D721Med (cell line): ENCODE measurements around the gene VEGFA.

Source experiments
- DNase-seq: peaks from one replicate; pipeline ENCODE4 v3.0.0; 2011; ENCODE audit warnings: low spot score; ENCODE audit not compliant: insufficient read length
- FAIRE-seq: peaks from 2 replicates; lab custom pipeline; 2011; peaks lifted over from hg19 to GRCh38; lab: Jason Lieb, UNC
- TF ChIP-seq, protein P1 (sequence below): IDR thresholded peaks from 2 replicates; pipeline ENCODE4 v1.5.1; 2012; ENCODE audit warnings: mild to moderate bottlenecking, control low read depth; ENCODE audit not compliant: insufficient read depth; ENCODE audit errors: missing control alignments

The VEGFA gene

DNA sequence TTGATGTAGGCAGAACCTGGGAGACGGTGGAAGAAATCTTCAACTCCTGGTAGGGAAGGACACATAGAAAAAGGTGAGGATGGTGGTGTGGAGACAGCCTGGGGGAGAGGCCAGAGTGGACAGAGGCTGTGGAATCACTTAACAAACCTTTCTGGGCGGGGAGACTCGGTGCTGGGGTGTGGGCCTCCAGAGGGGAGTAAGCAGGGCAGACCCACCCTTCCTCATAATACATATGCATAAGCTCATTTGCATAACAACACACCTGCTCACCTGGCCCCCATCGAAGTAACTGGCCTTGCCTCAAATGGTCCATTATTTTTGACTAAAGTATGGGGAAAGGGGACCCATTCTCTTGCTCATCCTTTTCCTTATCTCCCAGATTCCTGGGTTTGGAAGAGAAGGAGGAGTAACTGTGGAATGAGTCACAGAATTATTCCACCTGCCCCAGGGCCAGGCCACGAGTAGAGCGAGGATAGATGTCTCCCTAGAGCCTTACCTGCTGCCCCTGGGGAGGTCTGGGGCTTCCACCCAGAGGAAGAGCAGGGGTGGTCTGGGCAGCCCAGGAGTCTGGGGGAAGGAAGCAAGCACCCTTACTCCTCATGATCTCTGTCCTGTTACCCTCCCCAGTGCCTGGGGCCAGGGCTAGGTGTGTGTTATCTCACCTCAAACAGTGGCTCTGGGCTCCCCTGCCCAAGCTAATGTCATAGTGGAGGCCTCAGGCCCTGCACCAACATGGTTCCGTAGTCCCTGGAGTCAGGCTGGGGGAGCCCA lies 10.7 kb upstream of the VEGFA start:
- TF ChIP-seq, protein P1, sequence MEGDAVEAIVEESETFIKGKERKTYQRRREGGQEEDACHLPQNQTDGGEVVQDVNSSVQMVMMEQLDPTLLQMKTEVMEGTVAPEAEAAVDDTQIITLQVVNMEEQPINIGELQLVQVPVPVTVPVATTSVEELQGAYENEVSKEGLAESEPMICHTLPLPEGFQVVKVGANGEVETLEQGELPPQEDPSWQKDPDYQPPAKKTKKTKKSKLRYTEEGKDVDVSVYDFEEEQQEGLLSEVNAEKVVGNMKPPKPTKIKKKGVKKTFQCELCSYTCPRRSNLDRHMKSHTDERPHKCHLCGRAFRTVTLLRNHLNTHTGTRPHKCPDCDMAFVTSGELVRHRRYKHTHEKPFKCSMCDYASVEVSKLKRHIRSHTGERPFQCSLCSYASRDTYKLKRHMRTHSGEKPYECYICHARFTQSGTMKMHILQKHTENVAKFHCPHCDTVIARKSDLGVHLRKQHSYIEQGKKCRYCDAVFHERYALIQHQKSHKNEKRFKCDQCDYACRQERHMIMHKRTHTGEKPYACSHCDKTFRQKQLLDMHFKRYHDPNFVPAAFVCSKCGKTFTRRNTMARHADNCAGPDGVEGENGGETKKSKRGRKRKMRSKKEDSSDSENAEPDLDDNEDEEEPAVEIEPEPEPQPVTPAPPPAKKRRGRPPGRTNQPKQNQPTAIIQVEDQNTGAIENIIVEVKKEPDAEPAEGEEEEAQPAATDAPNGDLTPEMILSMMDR: no peak
- FAIRE-seq (no peak), DNase-seq (no peak)

DNA sequence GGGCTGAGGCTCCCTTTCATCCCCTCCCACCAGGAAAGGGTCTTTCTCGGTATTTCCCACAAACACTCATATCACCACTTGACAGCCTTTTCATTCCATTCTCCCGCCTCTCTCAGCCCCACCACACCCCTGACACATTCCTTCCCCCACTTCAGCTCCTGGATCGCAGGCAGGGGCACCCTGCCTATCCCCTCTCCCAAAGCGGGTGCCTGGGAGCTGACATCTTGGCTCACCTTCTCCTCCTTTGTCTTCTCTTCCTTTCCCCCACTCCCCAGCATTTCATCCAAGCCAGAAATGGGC lies 10.2 kb upstream of the VEGFA start:
- FAIRE-seq (no peak), DNase-seq (no peak)
- TF ChIP-seq, protein P1: no peak

DNA sequence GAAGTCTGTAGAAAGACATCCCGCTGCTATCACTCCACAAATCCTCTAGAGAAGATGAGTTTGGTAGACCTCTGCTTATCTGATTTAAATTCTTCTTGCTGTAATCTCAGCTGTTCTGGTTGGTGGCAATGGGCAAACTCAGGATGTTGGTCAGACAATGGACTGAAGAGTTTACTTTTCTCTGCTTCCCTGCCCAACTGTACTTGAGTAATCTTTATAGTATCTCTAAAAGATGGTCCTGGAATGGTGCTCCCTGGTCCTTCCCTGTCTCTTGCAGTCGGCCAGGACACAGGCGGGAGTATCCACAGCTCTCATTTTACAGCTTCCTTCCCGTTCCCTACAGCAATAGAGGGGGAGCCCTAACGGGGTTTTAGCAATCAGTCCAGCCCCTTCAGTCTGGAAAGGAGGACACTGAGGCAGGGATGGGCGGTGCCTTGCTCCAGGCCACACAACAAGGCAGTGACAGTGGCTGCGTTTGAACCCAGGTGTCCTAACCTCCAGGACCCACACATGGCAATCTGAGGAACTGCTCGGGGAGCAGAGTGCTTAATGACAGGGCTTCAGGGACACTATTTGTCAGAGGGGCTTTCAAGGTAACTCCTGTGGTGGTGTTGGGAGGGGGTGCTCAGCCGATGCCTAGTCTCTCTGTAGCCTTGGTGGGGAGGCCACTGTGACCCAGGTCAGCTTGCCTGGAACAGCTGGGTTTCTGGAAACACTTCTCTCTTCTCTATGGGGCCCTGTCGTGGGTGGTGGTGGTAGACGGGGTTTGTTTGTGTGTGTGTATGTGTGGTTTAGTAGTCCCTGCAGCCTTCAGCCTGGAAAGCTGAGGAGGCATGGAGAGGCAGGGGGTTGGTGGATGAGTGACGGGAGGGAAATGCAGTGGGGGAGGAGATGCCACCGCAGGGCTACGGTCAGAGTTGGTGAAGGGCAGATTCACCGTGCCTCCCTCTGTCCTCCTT lies 9.5 kb upstream of the VEGFA start:
- TF ChIP-seq, protein P1: no peak
- no peak for DNase-seq
- FAIRE-seq: no peak

DNA sequence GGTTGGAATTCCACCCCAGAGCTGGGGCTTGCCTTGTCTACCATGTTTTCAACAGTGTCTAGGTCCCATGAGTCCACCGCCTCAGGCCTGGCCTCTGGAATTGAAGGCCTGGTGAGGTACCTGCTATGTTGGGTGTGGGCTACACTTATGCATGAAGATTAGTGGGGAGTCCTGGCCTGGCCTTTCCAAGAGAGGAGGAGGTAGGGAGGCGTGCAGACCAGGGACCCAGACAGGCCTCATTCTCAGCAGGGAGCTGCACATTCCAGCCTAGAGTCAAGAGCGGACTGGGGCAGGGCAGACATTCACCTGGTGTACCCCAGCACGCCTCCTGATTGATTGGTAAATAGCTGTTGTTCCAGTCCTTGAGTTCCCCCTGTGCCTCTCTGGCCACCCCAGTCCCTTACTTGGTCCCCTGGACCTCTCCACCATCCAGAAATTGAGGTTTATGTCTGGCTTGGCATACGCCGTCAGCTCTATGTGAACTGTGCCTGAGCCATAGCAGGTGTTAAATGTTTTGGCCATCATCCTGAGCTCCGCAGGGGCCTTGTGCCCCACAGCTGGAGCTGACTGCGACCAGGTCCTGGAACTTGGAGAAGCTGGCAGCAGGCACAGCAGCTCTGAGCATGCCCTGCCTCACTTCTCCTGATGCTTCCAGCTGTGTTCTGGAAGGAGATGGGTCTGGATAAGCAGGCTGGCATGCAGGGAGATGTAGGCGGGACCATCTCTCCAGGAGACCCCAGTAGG lies 8.2 kb upstream of the VEGFA start:
- FAIRE-seq: no peak
- TF ChIP-seq, protein P1: no peak
- no peak for DNase-seq

DNA sequence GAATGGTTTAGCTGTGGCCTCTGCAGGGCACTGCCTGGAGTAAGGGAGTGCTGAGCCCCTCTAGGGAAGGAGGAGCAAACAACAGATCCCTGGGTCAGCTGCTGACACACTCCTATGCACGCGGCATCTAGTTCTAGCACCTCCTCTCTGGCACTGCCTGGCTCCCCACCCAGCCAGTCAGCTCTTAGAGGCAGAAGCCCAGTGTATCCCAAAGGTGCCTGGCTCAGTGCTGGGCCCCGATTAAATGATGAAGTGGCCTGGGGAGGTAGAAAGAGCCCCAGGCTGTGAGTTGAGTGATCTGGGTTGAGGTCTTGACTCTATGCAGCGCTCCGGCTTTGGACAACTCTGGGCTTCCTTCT lies 7.6 kb upstream of the VEGFA start:
- TF ChIP-seq, protein P1: no peak
- FAIRE-seq (no peak), DNase-seq (no peak)

DNA sequence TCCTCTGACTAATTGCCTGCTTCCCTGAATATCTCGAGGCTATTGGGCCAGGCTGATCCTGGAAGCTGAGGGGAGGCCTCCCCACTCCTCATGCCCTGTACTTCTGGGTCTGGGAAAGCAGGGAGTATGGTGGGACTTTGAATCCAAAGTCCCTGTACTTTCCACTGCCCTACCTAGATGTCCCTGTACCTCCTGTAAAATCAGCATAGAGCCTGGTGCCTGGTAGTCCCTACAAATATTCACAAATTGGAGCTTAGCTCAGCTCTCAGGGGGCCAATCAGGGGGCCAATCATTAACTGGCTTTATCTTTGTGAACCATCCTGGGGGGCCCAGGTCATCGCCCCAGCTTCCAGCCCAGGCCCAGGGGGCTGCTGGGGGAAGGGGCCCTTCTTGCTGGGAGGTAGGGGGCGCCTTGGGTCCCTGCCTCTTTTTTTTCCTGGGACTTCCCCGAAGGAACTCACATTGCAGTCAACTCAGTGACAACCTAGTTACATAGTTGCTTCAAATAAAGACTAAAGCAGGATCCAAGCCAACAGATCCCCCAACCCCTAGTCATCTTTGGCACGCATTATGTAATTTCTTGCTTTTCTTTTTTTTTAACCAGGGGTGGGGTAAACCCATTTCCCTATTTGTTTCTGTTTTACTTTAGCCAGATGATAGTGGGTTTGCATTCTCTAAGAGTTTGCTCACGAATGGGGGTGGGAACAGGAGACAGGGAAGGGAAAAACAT lies 6.9 kb upstream of the VEGFA start:
- FAIRE-seq (no peak), DNase-seq (no peak)
- TF ChIP-seq, protein P1: no peak
